Measurements from ENCODE around the gene RFX1. TPM values are rescaled to one million over a fixed set of nuclear protein-coding genes. Genes with fewer than 3 reads are reported as not detected.

The RFX1 gene
- total and polyA plus RNA-seq, 7 donors, result 1.6 to 7.9 (median 2.1) TPM

DNA sequence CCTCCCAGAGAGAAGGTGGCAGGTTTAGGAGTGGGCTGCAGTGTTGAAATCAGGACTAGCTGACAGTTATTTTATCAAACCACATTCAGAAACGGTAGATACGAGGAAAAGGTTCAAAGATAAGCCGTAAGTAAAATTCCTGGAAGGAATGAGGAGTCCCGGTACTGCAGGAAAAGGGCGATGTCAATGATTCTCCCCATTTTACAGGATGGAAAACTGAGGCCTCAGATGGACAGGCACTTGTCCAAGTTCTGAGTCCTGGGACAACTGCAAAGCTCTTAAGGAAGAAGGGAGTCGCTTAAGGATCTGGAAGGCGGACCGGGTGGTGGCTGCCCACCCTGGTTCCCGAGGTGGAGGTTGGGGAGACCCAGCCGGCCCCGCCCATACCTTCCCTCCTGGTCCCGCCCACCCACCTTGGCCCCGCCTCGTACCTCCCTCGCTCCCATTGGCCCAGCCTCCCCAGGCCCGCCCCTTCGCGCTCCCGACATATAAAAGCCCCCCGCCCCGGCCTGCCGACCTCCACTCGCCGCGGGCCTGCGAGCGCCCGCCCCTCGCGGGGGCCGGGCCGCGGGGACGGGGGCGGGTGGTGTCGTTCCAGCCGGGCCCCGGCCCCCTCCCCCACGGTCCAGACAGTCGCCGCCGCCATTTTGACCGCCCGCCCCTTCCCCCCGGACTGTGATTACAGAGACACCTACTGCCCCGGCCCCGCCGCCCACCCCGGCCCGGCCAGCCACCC is 603 bp downstream of the RFX1 start:
- Histone ChIP-seq H3K27ac (peak overlapping the region; percentile 98 to 100 (median 99)), H3K4me1 (peaks cover 0 to 30% (median 24%) of the 10 kb centered on the region in 4 donors), H3K36me3 (no peaks in the 10 kb centered on the region), H3K4me3 (peak overlapping the region; percentile 67 to 97 (median 96)), H3K9me3 (no peaks in the 10 kb centered on the region), H3K27me3 (no peaks in the 10 kb centered on the region)
- intact Hi-C loops (cut with DNase I), result loop anchor here (1.0 to 10.0 kb wide), 3 partner anchors 53 to 211 kb away; partner anchors contain the start of genes DCAF15, MISP3 and ZSWIM4
- DNase-seq, result peak; percentile 96
- 2 to 6% methylated on average over 50 of the region's 50 CpGs for WGBS, 2 donors
- TF ChIP-seq POLR2AphosphoS5 (IDR thresholded peaks at IDR 0.05), result peak in 1 of 4 donors; percentile 46
- no peak for TF ChIP-seq POLR2A (IDR thresholded peaks at IDR 0.05)

DNA sequence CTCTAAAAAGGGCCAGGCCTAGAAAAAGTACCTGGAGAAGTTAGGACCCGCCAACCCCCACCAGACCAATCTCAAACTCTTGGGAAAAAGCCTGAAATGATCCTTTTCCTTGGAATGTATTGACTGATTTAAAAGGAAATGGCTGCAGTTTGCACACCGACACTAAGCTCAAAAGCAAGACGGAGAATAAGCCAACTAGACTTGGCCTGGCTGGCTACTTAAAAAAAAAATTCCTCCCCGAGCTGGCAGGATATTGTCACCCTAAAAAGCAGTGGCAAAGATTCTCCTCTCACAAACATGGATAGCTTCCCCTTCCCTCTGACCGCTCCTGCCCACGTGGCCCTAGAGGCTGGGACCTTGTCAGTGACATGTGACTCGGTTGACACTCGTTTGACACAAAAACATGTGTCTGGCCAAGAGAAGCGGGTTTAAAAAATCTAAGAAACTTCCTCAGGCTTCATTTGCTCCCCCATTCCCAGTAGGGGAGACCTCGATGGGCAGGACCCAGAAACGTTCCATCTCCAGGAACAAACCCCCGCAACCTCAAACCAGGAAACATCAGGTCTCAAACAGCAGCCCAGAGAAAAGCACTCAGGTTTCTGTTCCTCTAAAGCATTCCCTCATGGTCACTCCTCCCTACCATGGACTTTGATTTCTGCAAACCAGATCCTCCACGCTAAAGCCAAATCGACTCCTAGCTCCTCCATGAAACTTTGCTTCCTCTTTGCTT is 1.3 kb downstream of the RFX1 start:
- Histone ChIP-seq H3K9me3 (no peaks in the 10 kb centered on the region), H3K27ac (peak overlapping the region; percentile 98 to 100 (median 99)), H3K4me1 (peaks cover 0 to 30% (median 24%) of the 10 kb centered on the region in 4 donors), H3K36me3 (no peaks in the 10 kb centered on the region), H3K4me3 (peak overlapping the region in 2 of 4 donors; percentile 97), H3K27me3 (no peaks in the 10 kb centered on the region)
- intact Hi-C loops (cut with DNase I), result loop anchor here (10.0 kb wide), 1 partner anchor 210 kb away; the partner anchor contains the start of gene ZSWIM4
- peak; percentile 79 for DNase-seq
- TF ChIP-seq POLR2AphosphoS5 (IDR thresholded peaks at IDR 0.05), result peak in 1 of 4 donors; percentile 53
- TF ChIP-seq POLR2A (IDR thresholded peaks at IDR 0.05), result no peak
- 12 to 25% methylated on average over 14 of the region's 14 CpGs for WGBS, 2 donors

GRCh38 chr19:14003251-14004055 is 2.7 kb downstream of the RFX1 start:
- peaks cover 0 to 30% (median 24%) of the 10 kb centered on the region in 4 donors for H3K4me1 ChIP-seq
- no peak overlapping the region for H3K4me3 ChIP-seq
- peaks cover 0 to 6% (median 0%) of the 10 kb centered on the region in 4 donors for H3K36me3 ChIP-seq
- peak overlapping the region; percentile 98 to 100 (median 99) for H3K27ac ChIP-seq
- H3K27me3 ChIP-seq, result no peaks in the 10 kb centered on the region
- DNase-seq, result no peak
- WGBS, 2 donors, result 47 to 75% methylated on average over 10 of the region's 10 CpGs
- intact Hi-C loops (cut with DNase I), result loop anchor here (10.0 kb wide), 1 partner anchor 209 kb away; the partner anchor contains the start of gene ZSWIM4
- H3K9me3 ChIP-seq, result peaks cover 0 to 5% (median 1%) of the 10 kb centered on the region in 4 donors
- TF ChIP-seq EP300 (IDR thresholded peaks at IDR 0.05), result no peak
- TF ChIP-seq, protein P1, sequence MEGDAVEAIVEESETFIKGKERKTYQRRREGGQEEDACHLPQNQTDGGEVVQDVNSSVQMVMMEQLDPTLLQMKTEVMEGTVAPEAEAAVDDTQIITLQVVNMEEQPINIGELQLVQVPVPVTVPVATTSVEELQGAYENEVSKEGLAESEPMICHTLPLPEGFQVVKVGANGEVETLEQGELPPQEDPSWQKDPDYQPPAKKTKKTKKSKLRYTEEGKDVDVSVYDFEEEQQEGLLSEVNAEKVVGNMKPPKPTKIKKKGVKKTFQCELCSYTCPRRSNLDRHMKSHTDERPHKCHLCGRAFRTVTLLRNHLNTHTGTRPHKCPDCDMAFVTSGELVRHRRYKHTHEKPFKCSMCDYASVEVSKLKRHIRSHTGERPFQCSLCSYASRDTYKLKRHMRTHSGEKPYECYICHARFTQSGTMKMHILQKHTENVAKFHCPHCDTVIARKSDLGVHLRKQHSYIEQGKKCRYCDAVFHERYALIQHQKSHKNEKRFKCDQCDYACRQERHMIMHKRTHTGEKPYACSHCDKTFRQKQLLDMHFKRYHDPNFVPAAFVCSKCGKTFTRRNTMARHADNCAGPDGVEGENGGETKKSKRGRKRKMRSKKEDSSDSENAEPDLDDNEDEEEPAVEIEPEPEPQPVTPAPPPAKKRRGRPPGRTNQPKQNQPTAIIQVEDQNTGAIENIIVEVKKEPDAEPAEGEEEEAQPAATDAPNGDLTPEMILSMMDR (IDR thresholded peaks at IDR 0.05), result no peak
- TF ChIP-seq POLR2AphosphoS5 (IDR thresholded peaks at IDR 0.05), result no peak
- no peak for TF ChIP-seq POLR2A (IDR thresholded peaks at IDR 0.05)

GRCh38 chr19:14002571-14003250 is 3.4 kb downstream of the RFX1 start:
- no peak for TF ChIP-seq POLR2A (IDR thresholded peaks at IDR 0.05)
- TF ChIP-seq EP300 (IDR thresholded peaks at IDR 0.05), result no peak
- no peak for TF ChIP-seq POLR2AphosphoS5 (IDR thresholded peaks at IDR 0.05)
- TF ChIP-seq, protein P1 (IDR thresholded peaks at IDR 0.05), result no peak
- WGBS, 2 donors, result 57 to 75% methylated on average over 13 of the region's 13 CpGs
- H3K9me3 ChIP-seq, result peaks cover 0 to 5% (median 1%) of the 10 kb centered on the region in 4 donors
- intact Hi-C loops (cut with DNase I), result loop anchor here (10.0 kb wide), 1 partner anchor 208 kb away; the partner anchor contains the start of gene ZSWIM4
- no peak for DNase-seq
- peak overlapping the region; percentile 98 to 100 (median 99) for H3K27ac ChIP-seq
- peaks cover 0 to 30% (median 24%) of the 10 kb centered on the region in 4 donors for H3K4me1 ChIP-seq
- H3K4me3 ChIP-seq, result no peak overlapping the region
- H3K27me3 ChIP-seq, result no peaks in the 10 kb centered on the region
- H3K36me3 ChIP-seq, result peaks cover 0 to 6% (median 0%) of the 10 kb centered on the region in 4 donors
